Neural progenitor cell (in vitro differentiated cells): ENCODE results near the gene ANKRD39. TPM values are rescaled to one million over a fixed set of nuclear protein-coding genes. Genes with fewer than 3 reads are reported as not detected.

Experiments
- DNase-seq: peaks from one replicate; pipeline ENCODE4 v3.0.0-alpha.2; 2016; ENCODE audit warnings: low spot score
- H2AFZ ChIP-seq: fragments of 200-600 bp; sonication (generic); replicated peaks from 2 replicates; pipeline ENCODE4 v1.6.1; 2016; ENCODE audit warnings: antibody characterized with exemption
- H3F3A ChIP-seq: fragments of 200-600 bp; sonication (generic); 2 replicates; pipeline ENCODE4 v1.6.1; 2016; ENCODE audit warnings: antibody characterized with exemption, low read depth
- H3K27ac ChIP-seq: fragments of 200-600 bp; sonication (generic); 2 replicates; pipeline ENCODE4 v1.5.1; 2016; ENCODE audit warnings: mild to moderate bottlenecking
- H3K27me3 ChIP-seq: fragments of 200-600 bp; sonication (generic); 2 replicates; pipeline ENCODE4 v1.6.1; 2016; ENCODE audit warnings: mild to moderate bottlenecking, moderate library complexity
- H3K36me3 ChIP-seq: fragments of 200-600 bp; sonication (generic); 2 replicates; pipeline ENCODE4 v1.5.1; 2016
- H3K4me1 ChIP-seq: fragments of 200-600 bp; sonication (generic); 2 replicates; pipeline ENCODE4 v1.6.1; 2016; ENCODE audit warnings: mixed run types
- H3K4me2 ChIP-seq: fragments of 200-600 bp; sonication (generic); 2 replicates; pipeline ENCODE4 v1.6.1; 2016
- H3K4me3 ChIP-seq: fragments of 200-600 bp; sonication (generic); 2 replicates; pipeline ENCODE4 v1.5.1; 2016
- H3K79me2 ChIP-seq: fragments of 200-600 bp; sonication (generic); 2 replicates; pipeline ENCODE4 v1.6.1; 2016; ENCODE audit warnings: low read depth
- H3K9ac ChIP-seq: fragments of 200-600 bp; sonication (generic); 2 replicates; pipeline ENCODE4 v1.6.1; 2016
- H3K9me3 ChIP-seq: fragments of 200-600 bp; sonication (generic); 2 replicates; pipeline ENCODE4 v1.5.1; 2016; ENCODE audit warnings: low read depth
- H4K20me1 ChIP-seq: fragments of 200-600 bp; sonication (generic); 2 replicates; pipeline ENCODE4 v1.6.1; 2016; ENCODE audit warnings: low read depth
- H3K27ac Mint-ChIP-seq: 3 replicates; pipeline ENCODE4 v1.8.0; 2021; ENCODE audit warnings: mixed read lengths
- H3K27me3 Mint-ChIP-seq: 2 replicates; pipeline ENCODE4 v1.8.0; 2022; ENCODE audit warnings: low read depth, mild to moderate bottlenecking, inconsistent platforms, moderate library complexity, mixed read lengths; ENCODE audit not compliant: insufficient read depth
- H3K36me3 Mint-ChIP-seq: 3 replicates; pipeline ENCODE4 v1.8.0; 2021; ENCODE audit warnings: mixed read lengths
- H3K4me1 Mint-ChIP-seq: 3 replicates; pipeline ENCODE4 v1.8.0; 2021; ENCODE audit warnings: mixed read lengths
- H3K4me3 Mint-ChIP-seq: 3 replicates; pipeline ENCODE4 v1.8.0; 2021; ENCODE audit warnings: mild to moderate bottlenecking, moderate library complexity, mixed read lengths
- H3K9me3 Mint-ChIP-seq: 3 replicates; pipeline ENCODE4 v1.8.0; 2020; ENCODE audit warnings: mixed read lengths
- CTCF ChIP-seq: fragments of 200-600 bp; sonication (generic); IDR thresholded peaks from 2 replicates; pipeline ENCODE4 v1.5.1; 2017; ENCODE audit warnings: antibody characterized with exemption, mild to moderate bottlenecking
- EZH2 ChIP-seq: fragments of 200-600 bp; sonication (generic); IDR thresholded peaks from 2 replicates; pipeline ENCODE4 v1.6.1; 2017; ENCODE audit warnings: antibody characterized with exemption, mild to moderate bottlenecking, moderate library complexity
- EZH2phosphoT487 ChIP-seq: fragments of 200-600 bp; sonication (generic); IDR thresholded peaks from 2 replicates; pipeline ENCODE4 v1.6.1; 2017; ENCODE audit warnings: antibody characterized with exemption
- total RNA-seq: library from RNA; depleted of rRNA; stranded (reverse); fragments of >200 nt; gene quantifications from 2 replicates; pipeline ENCODE4 v1.2.3, GENCODE V29; 2015; ENCODE audit warnings: low replicate concordance

ANKRD39 gene
- total RNA-seq, 1 donor from 2014 or later, result 4.0 TPM

GRCh38 chr2:96809216-96809882 lies 48.5 kb downstream of the ANKRD39 start:
- Mint-ChIP-seq H3K4me1 (peaks cover 10% of the 10 kb centered on the region), H3K36me3 (peaks cover 26% of the 10 kb centered on the region), H3K27ac (no peak overlapping the region), H3K9me3 (no peaks in the 10 kb centered on the region), H3K27me3 (peaks cover 2% of the 10 kb centered on the region), H3K4me3 (no peak overlapping the region)
- peaks cover 4% of the 10 kb centered on the region for H3K4me1 ChIP-seq
- H3K36me3 ChIP-seq, result no peaks in the 10 kb centered on the region
- H3K9ac ChIP-seq, result no peak overlapping the region
- H3K4me2 ChIP-seq, result no peak overlapping the region
- H2AFZ ChIP-seq, result no peak overlapping the region
- H4K20me1 ChIP-seq, result peaks cover 9% of the 10 kb centered on the region
- TF ChIP-seq EZH2, result no peak
- TF ChIP-seq EZH2phosphoT487, result no peak
- TF ChIP-seq CTCF, result no peak
- no peak overlapping the region for H3K27ac ChIP-seq
- no peaks in the 10 kb centered on the region for H3K9me3 ChIP-seq
- H3K4me3 ChIP-seq, result no peak overlapping the region
- H3F3A ChIP-seq, result peaks cover 6% of the 10 kb centered on the region
- no peaks in the 10 kb centered on the region for H3K79me2 ChIP-seq
- H3K27me3 ChIP-seq, result no peaks in the 10 kb centered on the region
- no peak for DNase-seq

GRCh38 chr2:96808176-96808837 lies 49.5 kb downstream of the ANKRD39 start:
- peaks cover 23% of the 10 kb centered on the region for H3K36me3 Mint-ChIP-seq

GRCh38 chr2:96807127-96807471 lies 50.7 kb downstream of the ANKRD39 start:
- TF ChIP-seq EZH2 (no peak), EZH2phosphoT487 (no peak), CTCF (no peak)
- Histone ChIP-seq H3K36me3 (no peaks in the 10 kb centered on the region), H3K27ac (no peak overlapping the region), H3F3A (peaks cover 8% of the 10 kb centered on the region), H3K4me2 (no peak overlapping the region), H2AFZ (no peak overlapping the region), H4K20me1 (peaks cover 6% of the 10 kb centered on the region), H3K4me3 (no peak overlapping the region), H3K9ac (no peak overlapping the region), H3K4me1 (peaks cover 4% of the 10 kb centered on the region), H3K79me2 (no peaks in the 10 kb centered on the region), H3K27me3 (no peaks in the 10 kb centered on the region), H3K9me3 (no peaks in the 10 kb centered on the region)
- peaks cover 2% of the 10 kb centered on the region for H3K27me3 Mint-ChIP-seq
- H3K9me3 Mint-ChIP-seq, result no peaks in the 10 kb centered on the region
- H3K27ac Mint-ChIP-seq, result no peak overlapping the region
- peaks cover 10% of the 10 kb centered on the region for H3K4me1 Mint-ChIP-seq
- no peak overlapping the region for H3K4me3 Mint-ChIP-seq
- H3K36me3 Mint-ChIP-seq, result peaks cover 14% of the 10 kb centered on the region
- DNase-seq, result no peak

More at GRCh38 chr2:96808176-96808837, 49.5 kb downstream of the ANKRD39 start:
- Mint-ChIP-seq H3K27ac (no peak overlapping the region), H3K4me1 (peaks cover 10% of the 10 kb centered on the region), H3K9me3 (no peaks in the 10 kb centered on the region), H3K27me3 (peaks cover 2% of the 10 kb centered on the region), H3K4me3 (no peak overlapping the region)
- DNase-seq, result no peak
- TF ChIP-seq EZH2, result no peak
- no peak for TF ChIP-seq EZH2phosphoT487
- TF ChIP-seq CTCF, result no peak
- Histone ChIP-seq H3K36me3 (no peaks in the 10 kb centered on the region), H3K4me3 (no peak overlapping the region), H3K27me3 (no peaks in the 10 kb centered on the region), H4K20me1 (peaks cover 5% of the 10 kb centered on the region), H3K9ac (no peak overlapping the region), H3K79me2 (no peaks in the 10 kb centered on the region), H3F3A (peaks cover 6% of the 10 kb centered on the region), H3K4me1 (peaks cover 4% of the 10 kb centered on the region), H3K27ac (no peak overlapping the region), H2AFZ (no peak overlapping the region), H3K9me3 (no peaks in the 10 kb centered on the region), H3K4me2 (no peak overlapping the region)
